Activated T-helper 1 cell treated with anti-CD3 and anti-CD28 coated beads, Interleukin-12 subunit alpha, Interleukin-12 subunit beta, Interleukin-2, Interleukin-4 antibody, amounts not matched to agents 30 ng/mL and 10 ng/mL and 1 ng/mL, durations not matched to agents 14 hours and 24 hours and 36 hours (primary cell): Measurements from ENCODE around the gene PAQR3. TPM values are rescaled to one million over a fixed set of nuclear protein-coding genes. Genes with fewer than 3 reads are reported as not detected.
"Not testable (repeated sequence)": the region's sequence is repeated elsewhere in the genome, so short reads cannot be mapped to it uniquely, and the experiment has no call there.

Experiments
- DNase-seq: peaks from one replicate; pipeline ENCODE4 v3.0.0; 2021; ENCODE audit warnings: low spot score
- H3K27ac Mint-ChIP-seq: one replicate; pipeline ENCODE4 v1.8.0; 2021; ENCODE audit warnings: mild to moderate bottlenecking, mixed read lengths
- H3K27me3 Mint-ChIP-seq: one replicate; pipeline ENCODE4 v1.8.0; 2022; ENCODE audit warnings: mild to moderate bottlenecking, moderate library complexity, mixed read lengths; ENCODE audit not compliant: insufficient read depth
- H3K36me3 Mint-ChIP-seq: one replicate; pipeline ENCODE4 v1.8.0; 2021; ENCODE audit warnings: low read depth, mixed read lengths
- H3K4me1 Mint-ChIP-seq: one replicate; pipeline ENCODE4 v1.8.0; 2021; ENCODE audit warnings: low read depth, mixed read lengths
- H3K4me3 Mint-ChIP-seq: one replicate; pipeline ENCODE4 v1.8.0; 2021; ENCODE audit warnings: mild to moderate bottlenecking, moderate library complexity, mixed read lengths
- H3K9me3 Mint-ChIP-seq: one replicate; pipeline ENCODE4 v1.8.0; 2021; ENCODE audit warnings: mixed read lengths
- intact Hi-C: fragments of 100-400 bp; cut with micrococcal nuclease; formaldehyde crosslinking; loops from one replicate; pipeline ENCODE4 v1.15.1; 2024
- total RNA-seq: library from RNA; stranded (reverse); gene quantifications from 2 replicates; pipeline ENCODE4 v1.2.3, GENCODE V29; 2022

PAQR3 gene
- total RNA-seq, 1 donor from 2014 or later = 19.8 TPM

- Mint-ChIP-seq H3K27me3 (no peaks in the 10 kb centered on the region), H3K4me3 (no peak overlapping the region), H3K36me3 (peaks cover 13% of the 10 kb centered on the region), H3K9me3 (no peaks in the 10 kb centered on the region), H3K27ac (no peak overlapping the region), H3K4me1 (no peaks in the 10 kb centered on the region)
- DNase-seq = no peak
- intact Hi-C loops = no loop called here
These were observed 28.6 kb downstream of the PAQR3 start for GRCh38 chr4:78910612-78911011.

- DNase-seq, H3K4me3 Mint-ChIP-seq, H3K4me1 Mint-ChIP-seq, intact Hi-C loops, H3K27ac Mint-ChIP-seq, H3K27me3 Mint-ChIP-seq, H3K9me3 Mint-ChIP-seq: not testable (repeated sequence)
- H3K36me3 Mint-ChIP-seq = peaks cover 13% of the 10 kb centered on the region
These were observed 30.3 kb downstream of the PAQR3 start for GRCh38 chr4:78908974-78909373.

GRCh38 chr4:78907638-78908037 is 31.6 kb downstream of the PAQR3 start:
- Mint-ChIP-seq H3K27me3 (no peaks in the 10 kb centered on the region), H3K4me3 (no peak overlapping the region), H3K36me3 (peaks cover 13% of the 10 kb centered on the region), H3K27ac (no peak overlapping the region), H3K4me1 (no peaks in the 10 kb centered on the region), H3K9me3 (no peaks in the 10 kb centered on the region)
- intact Hi-C loops = no loop called here
- no peak for DNase-seq

GRCh38 chr4:78904143-78904542 is 35.1 kb downstream of the PAQR3 start:
- Mint-ChIP-seq H3K27ac (no peak overlapping the region), H3K9me3 (no peaks in the 10 kb centered on the region), H3K27me3 (no peaks in the 10 kb centered on the region), H3K36me3 (peaks cover 10% of the 10 kb centered on the region), H3K4me3 (no peak overlapping the region), H3K4me1 (no peaks in the 10 kb centered on the region)
- no peak for DNase-seq
- intact Hi-C loops = no loop called here

- Mint-ChIP-seq H3K36me3 (peaks cover 11% of the 10 kb centered on the region), H3K27ac (no peak overlapping the region), H3K4me1 (no peaks in the 10 kb centered on the region), H3K27me3 (no peaks in the 10 kb centered on the region), H3K9me3 (no peaks in the 10 kb centered on the region), H3K4me3 (no peak overlapping the region)
- intact Hi-C loops = no loop called here
- no peak for DNase-seq
These were observed 36.9 kb downstream of the PAQR3 start for GRCh38 chr4:78902298-78902697.

- Mint-ChIP-seq H3K27me3 (no peaks in the 10 kb centered on the region), H3K27ac (no peak overlapping the region)
These were observed 37.4 kb downstream of the PAQR3 start for GRCh38 chr4:78901882-78902281.

GRCh38 chr4:78899302-78899701 is 39.9 kb downstream of the PAQR3 start:
- Mint-ChIP-seq H3K9me3 (no peaks in the 10 kb centered on the region), H3K4me1 (no peaks in the 10 kb centered on the region), H3K27ac (no peak overlapping the region), H3K36me3 (peaks cover 8% of the 10 kb centered on the region), H3K27me3 (no peaks in the 10 kb centered on the region), H3K4me3 (no peak overlapping the region)
- no peak for DNase-seq
- intact Hi-C loops = no loop called here

More at GRCh38 chr4:78901882-78902281, 37.4 kb downstream of the PAQR3 start:
- Mint-ChIP-seq H3K4me1 (no peaks in the 10 kb centered on the region), H3K36me3 (peaks cover 11% of the 10 kb centered on the region), H3K4me3 (no peak overlapping the region), H3K9me3 (no peaks in the 10 kb centered on the region)
- intact Hi-C loops = no loop called here
- no peak for DNase-seq

GRCh38 chr4:78889955-78890354 is 49.3 kb downstream of the PAQR3 start:
- Mint-ChIP-seq H3K27ac (no peak overlapping the region), H3K27me3 (no peaks in the 10 kb centered on the region), H3K36me3 (peaks cover 15% of the 10 kb centered on the region), H3K9me3 (no peaks in the 10 kb centered on the region), H3K4me1 (peaks cover 7% of the 10 kb centered on the region), H3K4me3 (no peak overlapping the region)
- DNase-seq = no peak
- intact Hi-C loops = no loop called here

GRCh38 chr4:78885598-78885997 is 53.6 kb downstream of the PAQR3 start:
- no peaks in the 10 kb centered on the region for H3K27me3 Mint-ChIP-seq
- H3K36me3 Mint-ChIP-seq = peaks cover 8% of the 10 kb centered on the region
- intact Hi-C loops = no loop called here
- H3K9me3 Mint-ChIP-seq = no peaks in the 10 kb centered on the region
- H3K4me3 Mint-ChIP-seq = no peak overlapping the region
- H3K27ac Mint-ChIP-seq = no peak overlapping the region
- no peak for DNase-seq
- H3K4me1 Mint-ChIP-seq = peaks cover 6% of the 10 kb centered on the region

GRCh38 chr4:78880874-78881492 is 58.3 kb downstream of the PAQR3 start:
- DNase-seq = no peak
- H3K9me3 Mint-ChIP-seq = no peaks in the 10 kb centered on the region
- H3K36me3 Mint-ChIP-seq = peaks cover 1% of the 10 kb centered on the region
- no peak overlapping the region for H3K4me3 Mint-ChIP-seq
- intact Hi-C loops = no loop called here
- no peaks in the 10 kb centered on the region for H3K27me3 Mint-ChIP-seq
- no peaks in the 10 kb centered on the region for H3K4me1 Mint-ChIP-seq
- no peak overlapping the region for H3K27ac Mint-ChIP-seq

- Mint-ChIP-seq H3K27me3 (no peaks in the 10 kb centered on the region), H3K9me3 (no peaks in the 10 kb centered on the region), H3K4me3 (no peak overlapping the region), H3K4me1 (no peaks in the 10 kb centered on the region), H3K27ac (no peak overlapping the region), H3K36me3 (peaks cover 8% of the 10 kb centered on the region)
- intact Hi-C loops = no loop called here
- no peak for DNase-seq
These were observed 61.2 kb downstream of the PAQR3 start for GRCh38 chr4:78878031-78878430.

- Mint-ChIP-seq H3K4me1 (no peaks in the 10 kb centered on the region), H3K27me3 (no peaks in the 10 kb centered on the region), H3K4me3 (no peak overlapping the region), H3K9me3 (no peaks in the 10 kb centered on the region), H3K36me3 (peaks cover 18% of the 10 kb centered on the region), H3K27ac (no peak overlapping the region)
- intact Hi-C loops = no loop called here
- DNase-seq = no peak
These were observed 62.5 kb downstream of the PAQR3 start for GRCh38 chr4:78876568-78877320.

- no peak for DNase-seq
- Mint-ChIP-seq H3K9me3 (no peaks in the 10 kb centered on the region), H3K36me3 (peaks cover 28% of the 10 kb centered on the region), H3K27me3 (no peaks in the 10 kb centered on the region), H3K4me3 (no peak overlapping the region), H3K27ac (no peak overlapping the region), H3K4me1 (no peaks in the 10 kb centered on the region)
- intact Hi-C loops = no loop called here
These were observed 69.2 kb downstream of the PAQR3 start for GRCh38 chr4:78870056-78870455.
